Cerebellar nuclear complex (tissue), 1 donor: ENCODE data around the gene SGIP1.

Source experiments
- DNase-seq, 2 experiments: peaks; one replicate each; lab custom pipeline; 2025; lab: John Stamatoyannopoulos, UW

Gene SGIP1

DNA sequence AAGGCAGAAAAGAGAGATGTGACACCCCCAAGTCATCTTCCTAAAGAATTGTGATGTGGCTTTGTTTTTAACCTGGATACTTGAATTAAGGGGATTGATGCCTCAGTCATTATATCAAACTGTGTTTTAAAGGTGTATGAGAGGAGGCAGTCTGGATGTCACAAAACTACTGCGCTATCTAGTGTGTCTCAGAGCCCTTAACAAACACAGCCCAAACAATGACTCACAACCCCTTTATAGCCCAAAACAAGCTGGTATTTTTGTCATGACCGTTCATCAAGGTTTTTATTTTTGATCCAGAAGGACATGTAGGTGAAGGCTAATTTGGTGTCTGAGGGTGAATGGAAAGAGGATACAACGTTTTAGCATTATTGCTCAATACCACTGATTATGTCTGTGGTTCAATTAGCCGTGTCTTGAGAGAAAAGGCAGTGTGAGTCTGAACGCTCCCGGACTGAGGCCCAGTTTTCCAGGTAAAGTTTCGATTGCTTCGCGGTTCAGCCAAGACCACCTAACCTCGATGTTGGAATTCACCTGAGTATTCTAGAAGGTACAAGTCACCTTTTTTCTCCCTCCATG lies 71.6 kb downstream of the SGIP1 start:
- no peak for DNase-seq

DNA sequence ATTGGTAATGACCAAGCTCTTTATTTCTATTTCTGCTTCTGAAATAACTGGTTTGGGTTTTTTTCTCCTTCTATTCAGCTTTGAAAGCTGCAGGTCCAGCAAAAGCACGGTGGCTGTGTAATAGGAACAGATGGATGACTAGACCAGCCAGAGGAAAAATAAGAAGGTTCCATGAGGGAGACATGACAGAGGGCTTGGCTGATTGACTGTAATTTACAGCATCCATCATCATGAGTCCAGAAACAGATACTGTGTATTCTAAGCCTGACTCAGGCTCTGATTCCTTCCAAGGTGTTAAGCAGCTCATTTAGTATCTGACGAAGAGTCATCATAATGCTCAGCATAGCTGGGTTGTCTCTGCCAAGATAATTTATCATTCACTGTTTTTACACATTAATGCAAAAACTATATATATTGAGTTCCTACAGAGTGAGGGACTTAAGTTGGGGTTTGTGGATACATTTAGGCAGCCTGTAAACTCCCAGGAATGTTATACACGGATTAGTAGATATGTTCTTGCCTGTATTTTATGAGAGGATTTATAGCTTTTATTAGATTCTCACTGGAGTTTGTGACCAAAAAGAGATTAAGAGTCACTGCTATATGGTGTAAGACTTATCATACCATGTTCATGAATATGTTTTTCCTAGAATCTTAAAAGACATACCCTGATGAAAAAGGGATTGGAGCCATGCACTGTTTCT lies 72.6 kb downstream of the SGIP1 start:
- no peak for DNase-seq

DNA sequence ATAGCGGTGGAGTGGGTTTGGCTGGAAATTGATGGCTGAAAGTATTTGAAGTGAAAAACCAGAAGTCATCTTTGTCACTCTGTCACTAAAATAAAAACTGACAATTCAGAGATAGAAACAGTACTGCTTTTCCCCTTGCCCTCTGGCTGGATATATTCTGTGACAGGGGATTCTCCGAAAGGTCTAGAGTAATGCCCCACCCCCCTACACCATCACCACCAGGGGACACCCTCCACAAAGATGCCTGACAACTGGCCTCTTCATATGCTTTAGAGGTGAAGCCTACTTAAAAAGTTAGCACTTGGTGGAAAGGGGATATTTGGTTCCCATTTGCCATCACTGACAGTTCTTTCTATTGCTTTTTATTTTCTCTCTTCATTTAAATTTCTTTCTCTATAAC lies 73.5 kb downstream of the SGIP1 start:
- DNase-seq: no peak

DNA sequence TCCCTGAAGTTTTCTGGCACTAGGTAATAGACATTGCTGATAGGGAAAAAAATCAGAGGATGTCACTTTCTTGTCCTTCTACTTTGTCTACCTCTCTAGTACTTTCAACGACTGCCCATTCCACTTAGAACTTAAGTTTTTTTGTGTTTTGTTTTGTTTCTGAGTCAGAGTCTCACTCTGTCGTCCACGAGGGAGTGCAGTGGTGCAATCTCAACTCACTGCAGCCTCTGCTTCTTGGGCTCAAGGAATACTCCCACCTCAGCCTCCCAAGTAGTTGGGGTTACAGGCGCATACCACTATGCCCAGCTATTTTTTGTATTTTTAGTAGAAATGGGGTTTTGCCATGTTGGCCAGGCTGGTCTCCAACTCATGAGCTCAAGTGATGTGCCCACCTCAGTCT lies 79.2 kb downstream of the SGIP1 start:
- DNase-seq: no peak

DNA sequence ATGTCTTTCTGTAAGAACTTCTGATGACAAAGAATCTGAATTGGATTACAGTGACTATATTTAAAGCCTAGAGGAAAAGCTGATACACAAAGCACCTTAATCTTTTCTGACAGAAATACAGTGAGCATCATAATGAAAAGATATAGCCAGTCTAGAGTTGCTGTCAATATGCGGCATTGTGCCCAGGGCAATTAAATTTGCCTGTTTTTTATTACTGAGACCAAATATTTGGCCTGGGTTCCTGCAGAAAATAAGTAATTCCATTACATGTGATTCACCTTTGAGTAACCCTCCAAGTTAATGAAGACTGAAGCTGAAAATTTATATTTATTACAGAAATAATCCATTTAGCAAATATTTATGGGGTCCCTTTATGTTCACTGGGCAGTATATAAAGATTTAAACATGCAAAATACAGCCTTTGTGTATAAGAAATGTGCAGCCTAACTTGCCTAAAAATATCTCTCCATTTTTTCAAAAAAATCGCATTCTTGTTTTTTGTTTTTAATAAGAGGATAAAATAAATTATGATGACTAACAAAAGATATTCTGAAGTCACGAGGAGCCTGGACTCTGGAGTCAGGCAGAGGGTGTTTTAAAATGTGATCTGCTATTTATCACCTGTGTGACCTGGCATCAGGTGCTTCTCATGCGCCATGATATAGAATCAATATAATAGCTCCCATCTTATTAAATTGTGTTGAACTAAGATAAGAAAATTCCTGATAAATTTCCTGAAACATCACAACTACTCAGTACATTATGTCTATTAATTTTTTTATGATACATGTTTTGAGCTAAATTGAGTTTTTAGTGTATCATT lies 83.6 kb downstream of the SGIP1 start:
- no peak for DNase-seq

DNA sequence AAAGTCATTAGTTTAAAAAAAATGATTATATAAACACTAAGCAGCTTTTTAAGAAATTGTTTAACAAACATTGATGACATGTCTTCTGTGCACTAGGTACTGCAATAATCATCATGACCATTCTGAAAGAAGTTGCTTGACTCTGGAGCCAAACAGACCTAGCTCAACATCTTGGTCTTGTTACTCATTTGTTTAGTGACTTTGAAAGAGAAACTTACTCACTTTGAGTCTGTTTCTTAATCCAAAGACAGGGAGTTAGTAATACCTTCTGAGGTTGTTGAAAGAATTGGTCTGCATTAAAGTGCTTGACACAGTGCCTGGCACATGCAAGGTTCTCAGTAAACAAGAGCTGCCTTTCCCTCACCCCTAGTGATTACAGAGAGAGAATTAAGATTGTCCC lies 84.4 kb downstream of the SGIP1 start:
- no peak for DNase-seq

DNA sequence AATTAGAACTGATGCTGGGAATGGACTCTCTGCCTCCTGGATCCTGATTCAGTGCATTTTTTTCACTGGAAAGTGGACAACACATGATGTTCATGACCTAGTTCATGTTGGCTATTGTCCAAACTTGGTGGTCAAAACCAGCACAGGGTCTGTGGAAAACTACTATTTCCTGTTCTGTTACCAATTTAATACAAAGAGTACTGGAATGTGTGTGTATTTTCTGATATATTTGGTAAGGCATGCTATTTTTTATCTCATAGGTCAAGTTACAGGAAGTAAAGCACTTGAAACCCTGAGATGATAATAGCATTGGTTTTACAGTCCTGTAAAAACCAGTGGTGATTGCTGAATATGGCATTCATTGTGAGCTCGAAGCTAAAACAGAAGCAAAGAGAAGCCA lies 89.9 kb downstream of the SGIP1 start:
- no peak for DNase-seq

DNA sequence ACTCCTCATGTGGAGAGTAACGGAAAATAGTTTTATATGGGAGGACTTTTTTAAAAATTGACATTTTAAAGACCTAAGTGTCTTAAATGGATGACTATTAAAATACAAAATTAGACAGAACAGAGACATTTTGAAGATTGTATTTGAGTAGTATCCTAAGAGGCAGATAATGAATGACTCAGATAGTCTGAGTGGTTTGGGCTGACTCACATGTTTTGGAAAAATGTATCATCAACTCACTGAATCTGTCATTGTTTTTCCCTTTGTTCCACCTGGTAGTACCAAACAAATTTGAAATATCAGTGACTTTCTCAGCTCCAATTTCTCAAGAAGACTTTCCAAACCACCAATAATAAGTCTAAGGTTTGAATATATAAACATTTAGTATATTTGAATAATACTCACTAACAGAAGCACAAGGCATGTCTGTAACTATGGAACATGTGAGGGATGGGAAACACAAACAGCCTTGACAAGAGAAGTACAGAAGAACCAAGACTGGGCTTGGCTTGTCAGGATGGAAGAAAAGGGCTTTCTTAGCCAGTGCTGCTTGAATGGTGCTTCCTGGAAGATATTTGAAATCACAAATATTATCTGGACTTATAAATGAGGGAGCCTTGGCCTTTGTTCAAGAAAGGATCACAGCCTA lies 90.6 kb downstream of the SGIP1 start:
- no peak for DNase-seq

DNA sequence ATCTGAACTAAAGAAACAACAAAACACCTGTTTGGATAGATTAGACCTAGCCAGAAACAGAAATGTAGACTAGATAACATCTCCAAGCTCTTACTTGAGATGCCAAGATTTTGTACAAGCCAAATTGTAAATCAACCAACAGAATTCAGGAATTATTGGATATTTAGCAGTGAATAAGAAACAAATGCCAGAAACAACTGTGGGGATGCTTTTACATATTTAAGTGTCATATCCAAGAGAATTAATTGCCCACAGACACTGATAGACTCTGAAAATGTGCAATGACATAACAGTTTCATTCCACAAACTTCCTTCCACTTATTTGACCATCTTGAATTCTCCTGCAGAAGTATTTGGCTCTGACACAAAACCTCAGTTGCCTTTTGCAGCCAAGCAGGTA lies 92.3 kb downstream of the SGIP1 start:
- no peak for DNase-seq

DNA sequence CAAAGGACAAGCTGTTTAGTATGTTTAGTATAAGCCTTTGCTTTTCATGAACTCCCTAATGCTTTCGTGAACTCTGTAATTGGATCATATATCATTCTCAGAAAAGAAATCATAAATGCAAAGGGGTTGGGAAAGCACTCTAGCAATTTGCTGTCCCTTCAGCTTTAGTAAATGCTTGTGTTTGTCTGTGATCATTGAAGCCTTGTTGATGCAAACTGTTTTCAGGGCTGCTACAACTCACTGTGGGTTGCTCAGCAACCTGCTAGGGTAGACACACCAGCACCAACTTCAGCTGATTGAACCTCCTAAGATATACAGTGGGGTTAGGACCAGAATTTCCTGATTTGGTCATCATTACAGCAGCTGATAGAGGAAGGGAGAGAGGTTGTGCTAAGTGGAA lies 95.0 kb downstream of the SGIP1 start:
- no peak for DNase-seq

DNA sequence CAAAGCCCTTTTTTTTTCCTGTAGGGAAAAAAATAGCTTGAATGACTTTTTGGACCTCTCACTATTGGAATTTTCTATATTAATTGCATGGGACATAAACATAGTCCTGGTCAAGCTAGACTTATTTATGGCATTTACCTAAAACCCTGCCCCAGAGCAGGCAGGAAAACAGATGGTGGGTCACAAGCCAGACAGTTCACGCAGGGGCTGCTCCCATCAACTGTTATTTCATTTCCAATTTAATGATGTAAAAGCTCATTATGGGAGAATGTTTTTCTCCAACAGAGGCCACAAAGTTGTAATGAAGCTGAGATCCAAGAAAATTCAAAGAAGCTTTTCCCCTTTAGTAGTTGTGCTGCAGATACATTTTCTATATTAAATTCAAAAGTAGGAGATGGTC lies 99.2 kb downstream of the SGIP1 start:
- no peak for DNase-seq

DNA sequence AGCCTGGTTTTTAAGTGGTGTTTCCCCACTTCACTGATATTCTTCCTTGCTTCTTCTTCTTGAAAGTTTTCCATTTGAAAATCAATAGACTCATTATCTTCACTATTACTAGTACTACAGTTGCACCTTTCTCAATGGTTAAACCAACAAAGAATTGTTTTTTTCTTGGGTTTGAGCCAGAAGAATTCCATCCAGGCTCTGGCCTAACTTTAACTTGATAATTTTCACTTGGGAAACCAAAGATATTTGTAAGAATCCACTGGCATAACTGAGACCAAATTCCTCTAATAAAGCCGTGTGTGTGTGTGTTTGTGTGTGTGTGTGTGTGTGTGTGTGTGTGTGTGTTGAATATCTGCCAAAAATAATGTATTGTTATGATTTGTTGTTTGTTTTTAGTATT lies 103.2 kb downstream of the SGIP1 start:
- DNase-seq: no peak

DNA sequence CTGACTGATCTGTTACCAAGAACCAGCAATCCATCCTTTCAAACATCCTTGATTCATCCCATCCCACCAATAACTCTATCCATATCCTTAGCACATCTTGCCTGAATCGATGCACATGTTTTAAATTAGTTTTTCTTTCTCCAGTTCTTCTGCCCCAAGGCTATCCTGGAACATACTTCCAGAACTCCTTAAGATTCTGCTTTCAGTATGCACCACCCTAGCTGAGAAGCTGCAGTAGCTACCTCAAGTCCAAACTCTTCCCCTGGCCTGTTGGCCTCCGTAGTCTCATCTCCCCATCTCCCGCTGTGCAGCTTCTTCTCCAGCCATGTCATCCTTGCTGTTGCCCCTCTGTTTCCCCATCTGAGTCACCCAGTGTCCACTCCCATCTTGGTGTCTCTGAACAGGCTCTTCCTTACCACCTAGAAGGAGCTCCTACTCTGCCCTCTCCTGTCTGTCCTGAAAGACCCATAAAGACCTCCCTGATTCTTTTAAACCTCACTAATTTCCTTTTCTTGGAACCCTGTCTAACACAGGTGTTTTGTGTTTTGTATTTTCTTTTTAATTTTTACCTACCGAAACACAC lies 108.0 kb downstream of the SGIP1 start:
- DNase-seq: no peak

DNA sequence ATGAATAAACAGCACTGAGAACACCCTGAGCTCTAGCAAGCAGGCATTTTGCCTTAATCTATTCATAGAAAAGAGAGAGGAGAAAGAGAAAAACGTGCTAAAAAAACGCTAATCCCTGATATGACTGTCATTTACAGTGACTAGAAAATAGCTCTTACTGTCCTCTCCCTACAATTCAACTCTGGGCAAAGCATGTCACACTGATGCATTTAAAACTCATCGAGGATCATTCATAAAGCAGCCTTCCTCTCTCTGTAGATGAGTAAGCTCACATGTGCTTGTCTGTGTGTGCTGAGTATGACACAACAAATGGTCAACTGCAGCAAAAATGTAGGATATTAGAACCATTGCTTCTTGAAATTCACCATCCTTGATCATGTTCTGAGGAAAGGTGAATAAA lies 109.0 kb downstream of the SGIP1 start:
- DNase-seq: no peak

DNA sequence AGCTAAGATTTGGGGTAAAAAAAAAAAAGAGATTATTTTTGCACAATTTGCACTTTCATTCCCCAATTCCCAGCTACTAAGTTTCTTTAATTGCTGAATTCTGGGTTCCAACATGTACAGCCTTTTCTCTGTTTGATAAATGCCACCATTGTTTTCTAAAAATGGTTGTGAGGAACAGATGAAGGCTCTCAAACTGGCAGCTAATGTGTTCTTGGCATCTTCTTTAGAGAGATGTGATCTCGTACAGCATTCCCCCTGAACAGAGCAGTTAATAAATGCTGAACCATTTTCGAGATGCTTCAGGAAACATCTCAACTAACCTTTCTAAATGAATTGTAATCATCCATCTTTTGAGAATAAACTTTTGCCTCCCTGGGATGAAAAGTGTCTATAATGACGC lies 110.4 kb downstream of the SGIP1 start:
- DNase-seq: no peak

DNA sequence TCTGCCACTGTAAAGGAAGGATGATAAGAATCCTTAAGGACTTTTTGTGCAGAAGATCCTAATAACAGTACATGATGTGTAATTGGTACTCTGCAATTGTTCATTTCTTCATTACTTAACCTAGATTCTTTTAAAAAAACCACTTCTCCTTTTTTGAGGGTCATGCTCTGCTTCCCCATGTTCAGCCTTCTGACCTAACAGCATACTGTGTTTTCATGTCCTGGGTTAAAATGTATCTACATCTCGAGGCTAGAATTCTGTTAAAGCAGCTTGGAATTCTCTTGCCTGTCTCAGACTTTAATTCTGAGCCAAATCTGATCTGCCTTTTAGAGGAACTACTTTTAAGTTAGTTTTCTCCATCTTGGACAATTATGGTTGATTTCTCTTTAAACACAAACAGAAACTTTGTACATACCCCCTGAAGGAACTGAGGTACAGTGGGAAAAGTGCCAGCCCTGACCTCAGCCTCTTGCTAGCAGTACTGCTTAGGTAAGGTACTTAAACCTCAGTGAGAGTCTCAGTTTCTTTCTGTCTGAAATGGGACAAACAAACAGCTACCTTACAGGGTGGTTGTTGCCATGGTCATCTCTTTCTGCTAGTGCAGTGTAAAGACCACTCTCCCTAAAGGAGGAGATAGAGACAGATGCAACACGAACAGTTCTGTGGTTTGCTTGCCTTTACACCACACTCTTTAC lies 115.1 kb downstream of the SGIP1 start:
- DNase-seq: no peak

DNA sequence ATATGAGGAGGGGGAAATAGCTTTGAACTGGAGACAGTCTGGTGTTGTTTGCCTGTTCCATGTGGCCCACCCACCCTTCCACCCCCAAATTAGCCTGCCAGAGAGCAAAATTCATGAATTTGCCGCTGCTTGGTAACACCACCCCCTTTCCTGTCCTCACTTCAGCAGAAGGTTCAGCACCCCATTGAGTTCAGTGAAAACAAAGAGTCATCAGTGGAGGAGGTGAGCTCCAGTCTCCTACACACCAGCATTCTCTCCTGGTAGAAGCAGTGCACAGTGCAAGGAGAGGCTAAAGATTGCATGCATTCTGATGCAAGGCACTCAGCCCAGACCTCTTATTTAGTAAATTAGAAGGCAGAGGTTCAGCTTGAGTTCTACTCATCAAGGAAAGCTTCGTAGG lies 118.6 kb downstream of the SGIP1 start:
- no peak for DNase-seq

DNA sequence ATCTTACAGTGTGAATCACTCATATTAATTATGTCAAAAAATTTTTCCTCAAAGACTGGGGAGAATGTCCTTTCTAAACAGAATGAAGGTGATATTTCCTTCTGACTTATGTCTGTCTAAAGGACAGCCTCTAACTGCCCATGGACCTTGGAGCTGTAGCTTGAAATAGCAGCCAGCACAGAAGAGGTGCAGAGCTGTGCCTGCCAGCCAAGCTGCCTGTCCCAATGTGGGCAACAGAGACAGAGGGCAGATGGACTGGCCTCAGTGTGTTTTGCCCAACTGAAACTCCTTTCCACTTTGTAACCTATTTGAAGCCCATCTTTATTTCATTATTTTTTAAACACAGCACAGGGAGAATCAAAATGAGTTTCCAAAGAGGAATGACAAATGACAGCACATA lies 120.7 kb downstream of the SGIP1 start:
- DNase-seq: no peak

DNA sequence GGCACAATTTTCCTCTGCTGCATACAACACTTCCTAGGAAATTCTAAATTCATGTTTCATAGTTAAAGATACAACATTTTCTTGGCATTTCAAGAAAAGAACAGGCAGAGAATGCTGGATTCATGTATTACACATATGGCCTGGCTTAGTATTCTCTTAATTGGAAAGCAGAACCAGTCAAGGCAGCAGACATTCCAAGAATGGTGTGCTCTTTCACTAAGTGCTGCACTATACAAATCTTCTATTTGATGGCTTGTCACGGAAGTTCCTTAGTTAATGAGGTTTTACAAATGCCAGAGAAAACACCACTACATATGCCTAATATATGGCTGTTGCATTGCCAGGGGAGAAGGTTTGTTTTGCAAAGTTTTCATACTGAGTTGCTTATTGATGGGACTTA lies 137.5 kb downstream of the SGIP1 start:
- DNase-seq: no peak

DNA sequence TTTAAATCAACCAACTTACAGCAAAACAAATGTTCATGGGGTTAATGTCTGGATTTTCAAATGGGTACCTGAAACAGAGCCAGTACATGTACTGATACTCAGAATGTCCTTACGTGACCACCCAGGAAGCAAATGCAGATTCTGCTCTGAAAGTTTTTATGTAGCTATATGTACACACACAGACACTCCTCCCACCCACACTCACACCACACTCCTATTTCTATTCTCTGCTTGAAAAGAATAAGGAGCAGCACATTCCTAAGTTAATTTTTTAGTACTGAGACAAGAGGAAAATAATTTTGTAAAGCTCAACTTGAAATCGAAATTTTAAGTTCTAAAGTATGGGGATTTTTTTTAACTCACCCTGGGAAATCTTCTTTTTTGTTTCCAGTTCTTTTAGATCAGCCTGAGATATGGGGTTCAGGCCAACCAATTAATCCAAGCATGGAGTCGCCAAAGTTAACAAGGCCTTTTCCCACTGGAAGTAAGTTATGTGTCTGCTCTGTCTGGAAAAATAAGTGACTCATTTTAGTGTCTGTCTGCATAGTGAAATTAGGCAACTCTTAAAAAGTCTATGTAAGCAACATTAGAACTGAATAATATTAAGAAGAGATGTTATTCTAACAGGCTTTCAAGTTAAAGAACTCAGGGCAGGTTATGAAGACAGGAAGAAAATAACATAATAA lies 142.8 kb downstream of the SGIP1 start:
- DNase-seq: no peak

DNA sequence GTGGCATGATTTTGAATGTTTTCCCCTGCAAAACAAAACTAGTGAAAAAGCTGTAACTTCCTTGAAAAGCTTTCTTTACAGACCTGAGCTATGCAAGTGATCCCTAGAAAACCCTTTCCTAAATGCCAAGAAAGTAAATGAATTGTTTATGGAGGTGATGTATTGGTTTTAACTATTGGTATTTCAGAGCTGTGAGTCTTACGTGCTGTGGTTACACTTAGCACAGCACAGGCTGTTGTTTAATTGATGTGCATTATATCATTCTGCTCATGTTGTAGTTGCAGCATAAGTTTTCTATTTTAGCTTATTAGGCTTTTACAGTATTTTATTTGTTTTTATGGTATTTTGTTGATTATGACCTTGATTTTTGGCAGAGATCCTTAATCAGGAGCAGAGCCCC lies 144.2 kb downstream of the SGIP1 start:
- no peak for DNase-seq
